Measurements from ENCODE around the gene ZFP36L2. TPM values are rescaled to one million over a fixed set of nuclear protein-coding genes. Genes with fewer than 3 reads are reported as not detected.

Gene ZFP36L2
- total and polyA plus RNA-seq, 9 of the 15 experiments (the other 6 are each of a cell fraction or from before 2014, with no cell fraction given), result 4.1 to 60.6 (median 20.3) TPM

DNA sequence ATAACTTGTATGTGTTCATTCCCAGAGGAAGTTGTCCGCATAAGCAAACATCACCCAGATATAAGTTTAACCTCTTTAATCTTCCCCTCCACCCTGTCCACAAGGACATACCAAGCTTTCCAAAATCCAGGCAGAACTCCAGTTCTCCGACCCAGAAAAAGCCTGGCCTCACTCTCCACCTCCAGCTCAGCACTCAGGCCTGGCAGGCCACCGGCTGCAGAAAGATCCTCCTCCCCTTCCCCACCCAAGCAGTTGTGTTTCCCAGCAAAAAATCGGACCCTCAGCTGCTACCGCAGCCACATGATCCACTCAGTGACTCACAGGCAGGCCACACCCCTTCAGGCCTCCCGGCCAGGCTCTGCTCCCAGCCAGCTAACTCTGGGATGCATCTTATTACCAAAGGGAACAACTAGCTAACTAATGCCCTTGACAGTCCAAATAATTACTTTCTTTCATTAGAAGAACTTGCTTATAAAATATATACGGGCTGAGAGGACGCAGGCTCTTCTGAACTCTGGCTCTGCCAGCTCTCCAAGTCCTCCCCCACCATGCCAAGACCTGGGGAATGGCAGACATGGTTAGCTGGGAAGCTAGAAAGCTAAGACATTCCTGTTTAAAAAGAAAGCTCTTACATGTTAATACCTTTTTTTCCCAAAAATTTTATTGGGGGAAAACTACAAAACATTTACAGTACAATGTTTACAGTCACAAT lies 4.5 kb downstream of the ZFP36L2 start (continued):
- TF ChIP-seq, protein P1, sequence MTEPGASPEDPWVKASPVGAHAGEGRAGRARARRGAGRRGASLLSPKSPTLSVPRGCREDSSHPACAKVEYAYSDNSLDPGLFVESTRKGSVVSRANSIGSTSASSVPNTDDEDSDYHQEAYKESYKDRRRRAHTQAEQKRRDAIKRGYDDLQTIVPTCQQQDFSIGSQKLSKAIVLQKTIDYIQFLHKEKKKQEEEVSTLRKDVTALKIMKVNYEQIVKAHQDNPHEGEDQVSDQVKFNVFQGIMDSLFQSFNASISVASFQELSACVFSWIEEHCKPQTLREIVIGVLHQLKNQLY (CRISPR knock-in tag; conservative IDR thresholded peaks at IDR 0.05), result no peak
- TF ChIP-seq, protein P2, sequence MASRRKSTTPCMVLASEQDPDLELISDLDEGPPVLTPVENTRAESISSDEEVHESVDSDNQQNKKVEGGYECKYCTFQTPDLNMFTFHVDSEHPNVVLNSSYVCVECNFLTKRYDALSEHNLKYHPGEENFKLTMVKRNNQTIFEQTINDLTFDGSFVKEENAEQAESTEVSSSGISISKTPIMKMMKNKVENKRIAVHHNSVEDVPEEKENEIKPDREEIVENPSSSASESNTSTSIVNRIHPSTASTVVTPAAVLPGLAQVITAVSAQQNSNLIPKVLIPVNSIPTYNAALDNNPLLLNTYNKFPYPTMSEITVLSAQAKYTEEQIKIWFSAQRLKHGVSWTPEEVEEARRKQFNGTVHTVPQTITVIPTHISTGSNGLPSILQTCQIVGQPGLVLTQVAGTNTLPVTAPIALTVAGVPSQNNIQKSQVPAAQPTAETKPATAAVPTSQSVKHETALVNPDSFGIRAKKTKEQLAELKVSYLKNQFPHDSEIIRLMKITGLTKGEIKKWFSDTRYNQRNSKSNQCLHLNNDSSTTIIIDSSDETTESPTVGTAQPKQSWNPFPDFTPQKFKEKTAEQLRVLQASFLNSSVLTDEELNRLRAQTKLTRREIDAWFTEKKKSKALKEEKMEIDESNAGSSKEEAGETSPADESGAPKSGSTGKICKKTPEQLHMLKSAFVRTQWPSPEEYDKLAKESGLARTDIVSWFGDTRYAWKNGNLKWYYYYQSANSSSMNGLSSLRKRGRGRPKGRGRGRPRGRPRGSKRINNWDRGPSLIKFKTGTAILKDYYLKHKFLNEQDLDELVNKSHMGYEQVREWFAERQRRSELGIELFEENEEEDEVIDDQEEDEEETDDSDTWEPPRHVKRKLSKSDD (conservative IDR thresholded peaks at IDR 0.05; ENCODE audit: low read length), result no peak
- TF ChIP-seq CSDE1 (IDR thresholded peaks at IDR 0.05) (no peak), SRSF1 (IDR thresholded peaks at IDR 0.05; ENCODE audit: low read depth, low read length) (no peak), NCOA2 (IDR thresholded peaks at IDR 0.05; ENCODE audit: partially characterized antibody in 2 of 2) (no peak), U2AF1 (optimal IDR thresholded peaks at IDR 0.05; ENCODE audit: low read depth, low read length) (no peak), ZNF583 (CRISPR knock-in tag; IDR thresholded peaks at IDR 0.05) (no peak), ZNF699 (CRISPR knock-in tag; IDR thresholded peaks at IDR 0.05; ENCODE audit: insufficient replicate concordance) (no peak)
- TF ChIP-seq, protein P3, sequence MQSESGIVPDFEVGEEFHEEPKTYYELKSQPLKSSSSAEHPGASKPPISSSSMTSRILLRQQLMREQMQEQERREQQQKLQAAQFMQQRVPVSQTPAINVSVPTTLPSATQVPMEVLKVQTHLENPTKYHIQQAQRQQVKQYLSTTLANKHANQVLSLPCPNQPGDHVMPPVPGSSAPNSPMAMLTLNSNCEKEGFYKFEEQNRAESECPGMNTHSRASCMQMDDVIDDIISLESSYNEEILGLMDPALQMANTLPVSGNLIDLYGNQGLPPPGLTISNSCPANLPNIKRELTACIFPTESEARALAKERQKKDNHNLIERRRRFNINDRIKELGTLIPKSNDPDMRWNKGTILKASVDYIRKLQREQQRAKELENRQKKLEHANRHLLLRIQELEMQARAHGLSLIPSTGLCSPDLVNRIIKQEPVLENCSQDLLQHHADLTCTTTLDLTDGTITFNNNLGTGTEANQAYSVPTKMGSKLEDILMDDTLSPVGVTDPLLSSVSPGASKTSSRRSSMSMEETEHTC (IDR thresholded peaks at IDR 0.05), result peak; percentile 77
- TF ChIP-seq, protein P4, sequence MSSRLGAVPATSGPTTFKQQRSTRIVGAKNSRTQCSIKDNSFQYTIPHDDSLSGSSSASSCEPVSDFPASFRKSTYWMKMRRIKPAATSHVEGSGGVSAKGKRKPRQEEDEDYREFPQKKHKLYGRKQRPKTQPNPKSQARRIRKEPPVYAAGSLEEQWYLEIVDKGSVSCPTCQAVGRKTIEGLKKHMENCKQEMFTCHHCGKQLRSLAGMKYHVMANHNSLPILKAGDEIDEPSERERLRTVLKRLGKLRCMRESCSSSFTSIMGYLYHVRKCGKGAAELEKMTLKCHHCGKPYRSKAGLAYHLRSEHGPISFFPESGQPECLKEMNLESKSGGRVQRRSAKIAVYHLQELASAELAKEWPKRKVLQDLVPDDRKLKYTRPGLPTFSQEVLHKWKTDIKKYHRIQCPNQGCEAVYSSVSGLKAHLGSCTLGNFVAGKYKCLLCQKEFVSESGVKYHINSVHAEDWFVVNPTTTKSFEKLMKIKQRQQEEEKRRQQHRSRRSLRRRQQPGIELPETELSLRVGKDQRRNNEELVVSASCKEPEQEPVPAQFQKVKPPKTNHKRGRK (tag; IDR thresholded peaks at IDR 0.05), result no peak
- TF ChIP-seq, protein P5, sequence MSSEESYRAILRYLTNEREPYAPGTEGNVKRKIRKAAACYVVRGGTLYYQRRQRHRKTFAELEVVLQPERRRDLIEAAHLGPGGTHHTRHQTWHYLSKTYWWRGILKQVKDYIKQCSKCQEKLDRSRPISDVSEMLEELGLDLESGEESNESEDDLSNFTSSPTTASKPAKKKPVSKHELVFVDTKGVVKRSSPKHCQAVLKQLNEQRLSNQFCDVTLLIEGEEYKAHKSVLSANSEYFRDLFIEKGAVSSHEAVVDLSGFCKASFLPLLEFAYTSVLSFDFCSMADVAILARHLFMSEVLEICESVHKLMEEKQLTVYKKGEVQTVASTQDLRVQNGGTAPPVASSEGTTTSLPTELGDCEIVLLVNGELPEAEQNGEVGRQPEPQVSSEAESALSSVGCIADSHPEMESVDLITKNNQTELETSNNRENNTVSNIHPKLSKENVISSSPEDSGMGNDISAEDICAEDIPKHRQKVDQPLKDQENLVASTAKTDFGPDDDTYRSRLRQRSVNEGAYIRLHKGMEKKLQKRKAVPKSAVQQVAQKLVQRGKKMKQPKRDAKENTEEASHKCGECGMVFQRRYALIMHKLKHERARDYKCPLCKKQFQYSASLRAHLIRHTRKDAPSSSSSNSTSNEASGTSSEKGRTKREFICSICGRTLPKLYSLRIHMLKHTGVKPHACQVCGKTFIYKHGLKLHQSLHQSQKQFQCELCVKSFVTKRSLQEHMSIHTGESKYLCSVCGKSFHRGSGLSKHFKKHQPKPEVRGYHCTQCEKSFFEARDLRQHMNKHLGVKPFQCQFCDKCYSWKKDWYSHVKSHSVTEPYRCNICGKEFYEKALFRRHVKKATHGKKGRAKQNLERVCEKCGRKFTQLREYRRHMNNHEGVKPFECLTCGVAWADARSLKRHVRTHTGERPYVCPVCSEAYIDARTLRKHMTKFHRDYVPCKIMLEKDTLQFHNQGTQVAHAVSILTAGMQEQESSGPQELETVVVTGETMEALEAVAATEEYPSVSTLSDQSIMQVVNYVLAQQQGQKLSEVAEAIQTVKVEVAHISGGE (CRISPR knock-in tag; IDR thresholded peaks at IDR 0.05), result peak in 1 of 3 experiments; percentile 61; a peak in 1 of 6 replicates
- TF ChIP-seq, protein P6, sequence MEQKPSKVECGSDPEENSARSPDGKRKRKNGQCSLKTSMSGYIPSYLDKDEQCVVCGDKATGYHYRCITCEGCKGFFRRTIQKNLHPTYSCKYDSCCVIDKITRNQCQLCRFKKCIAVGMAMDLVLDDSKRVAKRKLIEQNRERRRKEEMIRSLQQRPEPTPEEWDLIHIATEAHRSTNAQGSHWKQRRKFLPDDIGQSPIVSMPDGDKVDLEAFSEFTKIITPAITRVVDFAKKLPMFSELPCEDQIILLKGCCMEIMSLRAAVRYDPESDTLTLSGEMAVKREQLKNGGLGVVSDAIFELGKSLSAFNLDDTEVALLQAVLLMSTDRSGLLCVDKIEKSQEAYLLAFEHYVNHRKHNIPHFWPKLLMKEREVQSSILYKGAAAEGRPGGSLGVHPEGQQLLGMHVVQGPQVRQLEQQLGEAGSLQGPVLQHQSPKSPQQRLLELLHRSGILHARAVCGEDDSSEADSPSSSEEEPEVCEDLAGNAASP (IDR thresholded peaks at IDR 0.05), result no peak

Measured in K562 (cell line).